Endothelial cell (in vitro differentiated cells): ENCODE data around the gene CTNNA2. TPM values are rescaled to one million over a fixed set of nuclear protein-coding genes. Genes with fewer than 3 reads are reported as not detected.
A peak's percentile ranks its signal among the peaks of the same experiment; 100 is the strongest.

Experiments
- DNase-seq: peaks from one replicate; pipeline ENCODE4 v3.0.0; 2021; ENCODE audit warnings: low spot score
- H3K27ac Mint-ChIP-seq: one replicate; pipeline ENCODE4 v1.8.0; 2021; ENCODE audit warnings: mixed read lengths, inconsistent platforms; ENCODE audit not compliant: unreplicated experiment
- H3K27me3 Mint-ChIP-seq: one replicate; pipeline ENCODE4 v1.8.0; 2021; ENCODE audit warnings: mild to moderate bottlenecking, moderate library complexity, mixed read lengths, inconsistent platforms; ENCODE audit not compliant: unreplicated experiment
- H3K36me3 Mint-ChIP-seq: one replicate; pipeline ENCODE4 v1.8.0; 2021; ENCODE audit warnings: mild to moderate bottlenecking, low read depth, mixed read lengths, inconsistent platforms; ENCODE audit not compliant: unreplicated experiment
- H3K4me1 Mint-ChIP-seq: one replicate; pipeline ENCODE4 v1.8.0; 2021; ENCODE audit warnings: mild to moderate bottlenecking, mixed read lengths, inconsistent platforms; ENCODE audit not compliant: unreplicated experiment
- H3K4me3 Mint-ChIP-seq: one replicate; pipeline ENCODE4 v1.8.0; 2021; ENCODE audit warnings: mild to moderate bottlenecking, mixed read lengths, inconsistent platforms; ENCODE audit not compliant: unreplicated experiment
- H3K9me3 Mint-ChIP-seq: one replicate; pipeline ENCODE4 v1.8.0; 2021; ENCODE audit warnings: mixed read lengths, inconsistent platforms; ENCODE audit not compliant: unreplicated experiment
- total RNA-seq: library from RNA; stranded (reverse); fragmentation: NEBNext Ultra II Directional; extraction: Animal tissue kit (Norgen Biotek cat#: 25700); gene quantifications from one replicate; pipeline ENCODE4 v1.2.1, GENCODE V29; 2021; ENCODE audit not compliant: unreplicated experiment
- TF ChIP-seq, protein P1 (sequence below): fragments of 200-600 bp; sonication (generic); IDR thresholded peaks from one replicate; pipeline ENCODE4 v1.5.0; 2021; ENCODE audit warnings: antibody characterized with exemption; ENCODE audit not compliant: unreplicated experiment

Gene CTNNA2
- total RNA-seq, 1 donor from 2014 or later: 4.7 TPM

- no peak overlapping the region for H3K27ac Mint-ChIP-seq
Measured at GRCh38 chr2:79862756-79863155, 349.9 kb downstream of the CTNNA2 start.

GRCh38 chr2:79872656-79873055 lies 359.8 kb downstream of the CTNNA2 start:
- no peak overlapping the region for H3K27ac Mint-ChIP-seq
- no peaks in the 10 kb centered on the region for H3K9me3 Mint-ChIP-seq
- H3K4me3 Mint-ChIP-seq: no peak overlapping the region
- H3K27me3 Mint-ChIP-seq: no peaks in the 10 kb centered on the region
- TF ChIP-seq, protein P1, sequence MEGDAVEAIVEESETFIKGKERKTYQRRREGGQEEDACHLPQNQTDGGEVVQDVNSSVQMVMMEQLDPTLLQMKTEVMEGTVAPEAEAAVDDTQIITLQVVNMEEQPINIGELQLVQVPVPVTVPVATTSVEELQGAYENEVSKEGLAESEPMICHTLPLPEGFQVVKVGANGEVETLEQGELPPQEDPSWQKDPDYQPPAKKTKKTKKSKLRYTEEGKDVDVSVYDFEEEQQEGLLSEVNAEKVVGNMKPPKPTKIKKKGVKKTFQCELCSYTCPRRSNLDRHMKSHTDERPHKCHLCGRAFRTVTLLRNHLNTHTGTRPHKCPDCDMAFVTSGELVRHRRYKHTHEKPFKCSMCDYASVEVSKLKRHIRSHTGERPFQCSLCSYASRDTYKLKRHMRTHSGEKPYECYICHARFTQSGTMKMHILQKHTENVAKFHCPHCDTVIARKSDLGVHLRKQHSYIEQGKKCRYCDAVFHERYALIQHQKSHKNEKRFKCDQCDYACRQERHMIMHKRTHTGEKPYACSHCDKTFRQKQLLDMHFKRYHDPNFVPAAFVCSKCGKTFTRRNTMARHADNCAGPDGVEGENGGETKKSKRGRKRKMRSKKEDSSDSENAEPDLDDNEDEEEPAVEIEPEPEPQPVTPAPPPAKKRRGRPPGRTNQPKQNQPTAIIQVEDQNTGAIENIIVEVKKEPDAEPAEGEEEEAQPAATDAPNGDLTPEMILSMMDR: no peak
- H3K36me3 Mint-ChIP-seq: no peaks in the 10 kb centered on the region
- no peaks in the 10 kb centered on the region for H3K4me1 Mint-ChIP-seq
- no peak for DNase-seq

More at GRCh38 chr2:79862756-79863155, 349.9 kb downstream of the CTNNA2 start:
- no peaks in the 10 kb centered on the region for H3K9me3 Mint-ChIP-seq
- DNase-seq: no peak
- H3K4me1 Mint-ChIP-seq: peaks cover 6% of the 10 kb centered on the region
- TF ChIP-seq, protein P1: no peak
- no peak overlapping the region for H3K4me3 Mint-ChIP-seq
- no peaks in the 10 kb centered on the region for H3K27me3 Mint-ChIP-seq
- no peaks in the 10 kb centered on the region for H3K36me3 Mint-ChIP-seq

- H3K4me1 Mint-ChIP-seq: no peaks in the 10 kb centered on the region
- TF ChIP-seq, protein P1: no peak
- no peak for DNase-seq
- no peak overlapping the region for H3K27ac Mint-ChIP-seq
- H3K36me3 Mint-ChIP-seq: no peaks in the 10 kb centered on the region
- no peaks in the 10 kb centered on the region for H3K9me3 Mint-ChIP-seq
- no peak overlapping the region for H3K4me3 Mint-ChIP-seq
- no peaks in the 10 kb centered on the region for H3K27me3 Mint-ChIP-seq
Measured at GRCh38 chr2:79874015-79874414, 361.2 kb downstream of the CTNNA2 start.

DNA sequence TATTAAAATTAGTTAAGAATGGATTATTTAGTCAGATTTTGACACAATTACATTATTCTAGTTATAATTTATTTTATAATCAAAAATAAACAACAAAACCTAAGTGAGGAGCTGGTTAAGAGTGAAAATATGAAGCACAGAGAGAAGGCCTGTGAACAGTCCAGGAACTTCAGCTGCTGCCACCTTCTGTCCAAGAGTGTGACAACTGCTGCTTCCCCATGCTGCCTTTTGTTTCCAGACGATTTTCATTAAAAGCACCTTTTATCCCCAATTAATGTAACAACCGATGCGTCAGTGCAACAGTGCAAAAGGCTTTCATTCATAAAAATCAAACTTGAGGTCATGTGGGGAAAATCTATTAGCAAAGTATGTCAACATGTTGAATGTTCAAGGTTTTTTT lies 363.6 kb downstream of the CTNNA2 start:
- H3K4me3 Mint-ChIP-seq: no peak overlapping the region
- H3K9me3 Mint-ChIP-seq: no peaks in the 10 kb centered on the region
- peak; percentile 26 for DNase-seq
- no peaks in the 10 kb centered on the region for H3K4me1 Mint-ChIP-seq
- H3K36me3 Mint-ChIP-seq: no peaks in the 10 kb centered on the region
- TF ChIP-seq, protein P1: no peak
- no peaks in the 10 kb centered on the region for H3K27me3 Mint-ChIP-seq
- no peak overlapping the region for H3K27ac Mint-ChIP-seq

DNA sequence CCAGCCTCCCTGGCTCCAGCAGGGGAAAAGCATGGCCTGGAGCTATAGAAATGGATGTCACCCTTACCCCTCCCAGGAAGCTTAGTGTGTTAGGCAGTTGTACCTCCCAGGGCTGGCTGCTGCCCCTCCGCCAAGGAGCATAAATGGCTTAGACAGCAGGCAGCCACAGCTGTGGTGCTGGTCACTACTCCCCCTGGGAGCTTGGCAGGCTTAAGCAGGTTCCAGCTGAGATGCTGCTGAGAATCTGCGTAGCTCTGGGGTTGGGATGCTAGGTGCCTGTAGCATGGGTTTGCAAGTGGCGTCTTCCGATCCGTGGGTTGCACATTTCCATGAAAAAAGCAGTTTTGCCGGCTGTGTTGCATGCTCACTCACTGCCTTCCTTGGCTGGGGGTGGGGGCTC lies 369.7 kb downstream of the CTNNA2 start:
- H3K4me1 Mint-ChIP-seq: no peaks in the 10 kb centered on the region
- no peaks in the 10 kb centered on the region for H3K36me3 Mint-ChIP-seq
- DNase-seq: no peak
- peaks cover 1% of the 10 kb centered on the region for H3K27me3 Mint-ChIP-seq
- H3K27ac Mint-ChIP-seq: no peak overlapping the region
- TF ChIP-seq, protein P1: no peak
- H3K4me3 Mint-ChIP-seq: no peak overlapping the region
- H3K9me3 Mint-ChIP-seq: no peaks in the 10 kb centered on the region
